Tibial nerve (tissue), 4 donors: Measurements from ENCODE around the gene GULP1. TPM values are rescaled to one million over a fixed set of nuclear protein-coding genes. Genes with fewer than 3 reads are reported as not detected.
A peak's percentile ranks its signal among the peaks of the same experiment; 100 is the strongest.

Source experiments
- DNase-seq, 2 donors: peaks; one replicate each; pipeline ENCODE4 v3.0.0-alpha.2; 2019; ENCODE audit warnings: low spot score in 2 of 2
- H3K27ac ChIP-seq, 4 donors: fragments of 200-600 bp; sonication (generic) in 3 of 4; one replicate each; pipeline ENCODE4 v1.5.1; 2017 to 2019; ENCODE audit warnings: mild to moderate bottlenecking in 1 of 4
- H3K27me3 ChIP-seq, 2 donors: fragments of 200-600 bp; sonication (generic) in 1 of 2; one replicate each; pipeline versions ENCODE4 v1.5.1 to v1.6.0; 2017 to 2019
- H3K36me3 ChIP-seq, 3 donors: fragments of 200-600 bp; sonication (generic); one replicate each; pipeline ENCODE4 v1.5.1; 2018 to 2019
- H3K4me1 ChIP-seq, 4 donors: fragments of 200-600 bp; sonication (generic) in 3 of 4; one replicate each; pipeline ENCODE4 v1.5.1; 2017 to 2019
- H3K4me3 ChIP-seq, 4 donors: fragments of 200-600 bp; sonication (generic) in 3 of 4; one replicate each; pipeline ENCODE4 v1.5.1; 2017 to 2019; ENCODE audit warnings: mild to moderate bottlenecking in 1 of 4, moderate library complexity in 1 of 4
- H3K9me3 ChIP-seq, 4 donors: fragments of 200-600 bp; sonication (generic) in 3 of 4; one replicate each; pipeline ENCODE4 v1.5.1; 2017 to 2019
- EP300 ChIP-seq, 2 donors: sonication (generic); formaldehyde crosslinking; IDR thresholded peaks; one replicate each; pipeline ENCODE4 v1.6.1; 2017; ENCODE audit warnings: antibody characterized with exemption in 2 of 2, mild to moderate bottlenecking in 1 of 2
- POLR2A ChIP-seq, 2 donors: fragments of 450-650 bp; IDR thresholded peaks; one replicate each; pipeline ENCODE4 v1.6.1; 2017; ENCODE audit warnings: antibody characterized with exemption in 2 of 2, mild to moderate bottlenecking in 2 of 2, moderate library complexity in 2 of 2
- WGBS, 2 donors: methylation state at CpG; one replicate each; pipeline ENCODE4 v1.1.5; 2018; 5-methylcytosine and 5-hydroxymethylcytosine counted together
- total RNA-seq, 4 donors: library from RNA; depleted of rRNA; stranded (reverse); fragments of >200 nt; gene quantifications; one replicate each; pipeline ENCODE4 v1.1.0, GENCODE V29; 2016
- TF ChIP-seq, protein P1 (sequence below), 5 experiments: fragments of 200-600 bp in 3 of 5; fragments of 450-650 bp in 2 of 5; sonication (generic) in 3 of 5; IDR thresholded peaks; one replicate each; pipeline ENCODE4 v1.5.1; 2016 to 2019; ENCODE audit warnings: antibody characterized with exemption in 5 of 5, mild to moderate bottlenecking in 3 of 5, moderate library complexity in 2 of 5

GULP1 gene
- total RNA-seq, 4 donors from 2014 or later, result 63.4 to 89.2 (median 78.1) TPM

DNA sequence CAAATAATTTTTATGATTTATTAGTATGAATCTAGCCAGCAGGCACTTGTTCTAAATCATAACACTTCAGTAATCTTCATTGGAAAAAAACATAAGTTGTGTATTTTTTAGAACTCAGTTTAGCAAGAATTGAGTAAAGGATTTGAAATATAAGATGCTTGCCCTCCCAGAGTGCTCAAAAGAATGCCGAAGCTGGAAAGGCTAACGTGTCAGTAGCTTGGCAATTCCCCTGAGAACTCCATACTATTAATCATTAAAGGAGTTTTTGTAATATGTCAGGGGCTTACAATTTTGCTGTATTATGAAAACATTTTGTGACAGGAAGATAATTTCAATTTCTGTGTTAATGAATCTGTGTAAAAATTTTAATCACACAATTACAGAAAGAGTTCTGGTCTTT lies 122.7 kb downstream of the GULP1 start:
- Histone ChIP-seq H3K27me3 (no peaks in the 10 kb centered on the region), H3K36me3 (peaks cover 0 to 13% (median 0%) of the 10 kb centered on the region in 3 donors), H3K4me1 (peaks cover 0 to 21% (median 2%) of the 10 kb centered on the region in 4 donors), H3K9me3 (peaks cover 0 to 17% (median 0%) of the 10 kb centered on the region in 4 donors), H3K4me3 (no peak overlapping the region), H3K27ac (no peak overlapping the region)
- WGBS, 2 donors, result 17 to 23% methylated on average over 2 of the region's 2 CpGs
- no peak for DNase-seq
- TF ChIP-seq, protein P1, sequence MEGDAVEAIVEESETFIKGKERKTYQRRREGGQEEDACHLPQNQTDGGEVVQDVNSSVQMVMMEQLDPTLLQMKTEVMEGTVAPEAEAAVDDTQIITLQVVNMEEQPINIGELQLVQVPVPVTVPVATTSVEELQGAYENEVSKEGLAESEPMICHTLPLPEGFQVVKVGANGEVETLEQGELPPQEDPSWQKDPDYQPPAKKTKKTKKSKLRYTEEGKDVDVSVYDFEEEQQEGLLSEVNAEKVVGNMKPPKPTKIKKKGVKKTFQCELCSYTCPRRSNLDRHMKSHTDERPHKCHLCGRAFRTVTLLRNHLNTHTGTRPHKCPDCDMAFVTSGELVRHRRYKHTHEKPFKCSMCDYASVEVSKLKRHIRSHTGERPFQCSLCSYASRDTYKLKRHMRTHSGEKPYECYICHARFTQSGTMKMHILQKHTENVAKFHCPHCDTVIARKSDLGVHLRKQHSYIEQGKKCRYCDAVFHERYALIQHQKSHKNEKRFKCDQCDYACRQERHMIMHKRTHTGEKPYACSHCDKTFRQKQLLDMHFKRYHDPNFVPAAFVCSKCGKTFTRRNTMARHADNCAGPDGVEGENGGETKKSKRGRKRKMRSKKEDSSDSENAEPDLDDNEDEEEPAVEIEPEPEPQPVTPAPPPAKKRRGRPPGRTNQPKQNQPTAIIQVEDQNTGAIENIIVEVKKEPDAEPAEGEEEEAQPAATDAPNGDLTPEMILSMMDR (IDR thresholded peaks at IDR 0.05), result no peak
- TF ChIP-seq POLR2A (IDR thresholded peaks at IDR 0.05) (no peak), EP300 (IDR thresholded peaks at IDR 0.05) (no peak)

DNA sequence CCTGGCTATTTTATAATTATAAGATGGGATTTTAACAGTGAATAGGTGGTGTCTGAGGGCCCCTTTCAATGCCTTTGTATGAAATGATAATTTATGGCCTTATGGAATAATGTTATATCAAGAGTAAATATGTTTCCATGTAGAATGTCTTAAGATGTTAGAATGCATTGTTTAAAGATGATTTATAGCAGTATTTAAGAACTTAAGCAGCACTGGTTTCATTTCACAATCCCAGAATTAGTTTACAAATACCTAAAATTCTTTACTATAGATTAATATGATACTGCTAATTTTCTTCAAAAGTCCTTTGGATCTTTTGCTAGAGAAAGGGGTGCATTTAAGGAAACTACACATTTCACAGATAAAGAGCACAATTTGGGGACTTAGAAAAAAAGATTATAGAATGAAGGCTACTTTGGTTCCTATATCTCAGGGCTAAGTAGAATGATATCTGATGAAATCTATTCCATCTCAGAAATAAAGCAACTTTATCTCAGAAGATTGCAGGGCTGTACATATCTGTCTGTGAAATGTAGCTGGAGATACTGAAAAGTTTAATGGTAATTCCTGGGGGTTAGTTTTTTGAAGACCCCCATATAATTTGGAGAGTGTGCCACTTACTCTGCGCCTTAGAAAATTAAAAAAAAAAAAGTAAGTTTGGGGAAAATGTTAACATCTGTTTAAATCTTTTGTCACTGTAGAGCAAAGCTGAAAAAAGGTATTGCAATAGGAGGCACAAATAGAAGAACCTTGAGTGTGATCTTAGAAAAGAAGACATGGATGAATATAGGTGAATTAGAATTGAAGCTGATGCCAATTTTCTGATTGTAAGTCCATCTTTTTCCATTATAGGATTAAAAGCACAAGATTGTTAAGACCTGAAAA lies 123.4 kb downstream of the GULP1 start:
- peaks cover 0 to 17% (median 0%) of the 10 kb centered on the region in 4 donors for H3K9me3 ChIP-seq
- H3K4me1 ChIP-seq, result peaks cover 0 to 21% (median 2%) of the 10 kb centered on the region in 4 donors
- peaks cover 0 to 13% (median 0%) of the 10 kb centered on the region in 3 donors for H3K36me3 ChIP-seq
- TF ChIP-seq, protein P1 (IDR thresholded peaks at IDR 0.05), result no peak
- no peak for TF ChIP-seq EP300 (IDR thresholded peaks at IDR 0.05)
- TF ChIP-seq POLR2A (IDR thresholded peaks at IDR 0.05), result no peak
- H3K4me3 ChIP-seq, result no peak overlapping the region
- 91 to 97% methylated on average over 1 of the region's 1 CpG for WGBS, 2 donors
- no peak for DNase-seq
- no peaks in the 10 kb centered on the region for H3K27me3 ChIP-seq
- no peak overlapping the region for H3K27ac ChIP-seq

DNA sequence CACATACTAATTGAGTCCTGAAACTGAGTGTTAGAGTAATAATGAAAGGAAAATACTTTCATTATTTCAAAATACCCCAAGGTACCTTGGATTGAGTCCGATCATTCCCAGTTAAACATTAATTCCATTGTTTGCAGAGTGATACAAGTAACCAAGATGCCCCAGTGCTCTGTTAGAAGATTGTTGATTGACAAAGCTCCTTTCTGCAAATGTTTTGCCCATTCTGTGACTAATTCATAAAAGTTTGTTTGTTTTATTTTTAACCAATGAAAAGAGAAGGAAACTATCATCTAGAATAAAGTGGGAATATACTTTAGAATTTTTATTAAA lies 124.0 kb downstream of the GULP1 start:
- peaks cover 0 to 22% (median 0%) of the 10 kb centered on the region in 4 donors for H3K9me3 ChIP-seq
- WGBS, 2 donors, result 58 to 59% methylated on average over 1 of the region's 1 CpG
- no peak for TF ChIP-seq EP300 (IDR thresholded peaks at IDR 0.05)
- TF ChIP-seq, protein P1 (IDR thresholded peaks at IDR 0.05), result no peak
- TF ChIP-seq POLR2A (IDR thresholded peaks at IDR 0.05), result no peak

DNA sequence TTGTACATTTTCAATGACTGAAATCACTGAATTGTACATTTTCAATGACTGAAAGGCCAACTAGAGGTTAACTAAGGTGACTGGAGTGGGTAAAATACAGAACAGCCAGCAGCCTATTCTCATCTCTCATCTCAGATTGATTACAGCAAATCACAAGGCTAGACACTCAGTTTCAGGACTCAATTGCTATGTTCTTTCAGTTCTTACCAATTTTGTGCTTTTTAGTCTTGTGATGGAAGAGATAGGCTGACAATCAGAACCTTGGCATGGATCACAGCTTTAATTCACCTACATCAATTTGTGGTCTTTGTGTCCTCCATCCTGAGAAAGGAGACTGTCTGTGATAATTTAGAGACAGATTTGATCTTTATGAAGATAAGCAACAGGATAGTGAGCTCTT lies 124.7 kb downstream of the GULP1 start:
- H3K4me3 ChIP-seq, result no peak overlapping the region
- H3K9me3 ChIP-seq, result peaks cover 0 to 19% (median 0%) of the 10 kb centered on the region in 4 donors
- no peaks in the 10 kb centered on the region for H3K27me3 ChIP-seq
- TF ChIP-seq, protein P1 (IDR thresholded peaks at IDR 0.05), result no peak
- no peak for TF ChIP-seq POLR2A (IDR thresholded peaks at IDR 0.05)
- TF ChIP-seq EP300 (IDR thresholded peaks at IDR 0.05), result no peak
- H3K4me1 ChIP-seq, result peaks cover 0 to 21% (median 2%) of the 10 kb centered on the region in 4 donors
- DNase-seq, result no peak
- H3K36me3 ChIP-seq, result peaks cover 0 to 8% (median 0%) of the 10 kb centered on the region in 3 donors
- H3K27ac ChIP-seq, result peak overlapping the region in 1 of 4 donors; percentile 15

More for the DNA sequence above, 124.0 kb downstream of the GULP1 start:
- no peak for DNase-seq
- Histone ChIP-seq H3K27ac (peak overlapping the region in 1 of 4 donors; percentile 15), H3K4me3 (no peak overlapping the region), H3K27me3 (no peaks in the 10 kb centered on the region), H3K36me3 (peaks cover 0 to 13% (median 0%) of the 10 kb centered on the region in 3 donors), H3K4me1 (peaks cover 0 to 21% (median 2%) of the 10 kb centered on the region in 4 donors)

DNA sequence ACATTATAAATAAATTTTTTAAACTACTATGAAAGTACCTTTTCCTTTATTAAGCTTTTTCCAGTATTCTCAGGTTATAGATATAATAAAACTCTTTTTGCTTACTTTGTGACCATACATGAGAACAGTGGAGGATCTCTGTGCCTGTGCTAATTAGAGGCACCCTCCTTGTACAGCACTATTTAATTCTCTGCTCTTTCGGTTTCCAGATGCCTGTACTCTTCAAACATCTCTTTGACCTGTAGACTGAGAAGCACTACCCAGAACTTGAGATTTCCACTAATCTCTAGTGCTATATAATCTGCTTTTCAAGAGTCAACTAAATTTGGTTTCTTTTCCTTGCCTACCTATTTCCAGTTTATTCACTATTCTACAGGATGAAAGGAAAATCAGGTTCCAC lies 131.1 kb downstream of the GULP1 start:
- DNase-seq, result no peak
- no peaks in the 10 kb centered on the region for H3K36me3 ChIP-seq
- peaks cover 0 to 7% (median 0%) of the 10 kb centered on the region in 4 donors for H3K4me1 ChIP-seq
- H3K4me3 ChIP-seq, result no peak overlapping the region
- no peak for TF ChIP-seq EP300 (IDR thresholded peaks at IDR 0.05)
- no peak for TF ChIP-seq POLR2A (IDR thresholded peaks at IDR 0.05)
- TF ChIP-seq, protein P1 (IDR thresholded peaks at IDR 0.05), result no peak
- no peak overlapping the region for H3K27ac ChIP-seq
- 78 to 91% methylated on average over 1 of the region's 1 CpG for WGBS, 2 donors
- no peaks in the 10 kb centered on the region for H3K27me3 ChIP-seq
- H3K9me3 ChIP-seq, result peaks cover 0 to 12% (median 0%) of the 10 kb centered on the region in 4 donors
